Epithelial cell of esophagus (primary cell): ENCODE results near the gene AIG1.

Experiments used
- DNase-seq: peaks from one replicate; pipeline ENCODE4 v3.0.0; 2010; ENCODE audit warnings: low read depth
- H3K4me3 ChIP-seq: 2 replicates; pipeline ENCODE4 v1.5.1; 2011; ENCODE audit warnings: mild to moderate bottlenecking, low read length, control low read depth
- CTCF ChIP-seq: IDR thresholded peaks from 2 replicates; pipeline ENCODE4 v1.5.1; 2011; ENCODE audit warnings: low read depth, mild to moderate bottlenecking, low read length, control low read depth, inconsistent platforms; ENCODE audit not compliant: insufficient read depth; ENCODE audit errors: missing control alignments

Gene AIG1

GRCh38 chr6:143264379-143264778 lies 203.7 kb downstream of the AIG1 start:
- no peak for DNase-seq
- TF ChIP-seq CTCF: no peak
- no peak overlapping the region for H3K4me3 ChIP-seq

DNA sequence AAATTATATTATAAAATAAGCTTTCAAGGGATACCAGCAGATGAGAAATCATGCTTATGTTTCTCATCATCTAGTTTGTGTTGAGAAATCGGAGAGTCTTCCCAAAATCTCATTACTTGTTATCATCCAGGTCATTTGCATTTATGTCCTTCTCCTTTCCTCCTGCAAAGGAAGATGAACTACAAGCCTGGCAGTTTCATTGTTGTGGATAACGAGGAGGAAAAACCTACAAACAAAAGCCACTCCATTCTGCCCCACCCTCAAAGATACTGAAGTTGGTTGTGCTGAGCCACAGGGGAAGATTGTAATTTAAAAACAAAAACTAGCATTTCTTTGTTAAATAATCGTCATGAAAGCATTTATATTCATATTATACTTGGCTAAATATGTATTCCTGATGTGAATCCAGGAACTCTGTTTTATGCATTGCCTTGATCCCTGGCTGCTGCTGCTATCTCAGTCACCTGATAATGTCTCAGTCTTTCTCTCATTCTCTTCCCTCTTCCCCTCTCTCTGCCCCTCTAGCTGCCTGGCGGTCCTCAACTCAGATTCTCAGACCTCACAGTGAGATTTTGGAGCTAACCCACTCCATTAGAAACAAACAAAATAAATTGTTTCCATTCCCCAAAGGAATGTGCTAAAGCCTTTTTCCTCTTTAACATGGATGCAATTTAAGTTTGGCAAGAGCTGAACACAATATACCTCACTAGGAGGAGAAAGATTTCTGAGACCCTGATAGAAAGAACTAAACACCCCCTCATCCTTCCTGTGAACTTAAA lies 204.5 kb downstream of the AIG1 start:
- no peak for DNase-seq
- TF ChIP-seq CTCF: no peak
- no peak overlapping the region for H3K4me3 ChIP-seq

DNA sequence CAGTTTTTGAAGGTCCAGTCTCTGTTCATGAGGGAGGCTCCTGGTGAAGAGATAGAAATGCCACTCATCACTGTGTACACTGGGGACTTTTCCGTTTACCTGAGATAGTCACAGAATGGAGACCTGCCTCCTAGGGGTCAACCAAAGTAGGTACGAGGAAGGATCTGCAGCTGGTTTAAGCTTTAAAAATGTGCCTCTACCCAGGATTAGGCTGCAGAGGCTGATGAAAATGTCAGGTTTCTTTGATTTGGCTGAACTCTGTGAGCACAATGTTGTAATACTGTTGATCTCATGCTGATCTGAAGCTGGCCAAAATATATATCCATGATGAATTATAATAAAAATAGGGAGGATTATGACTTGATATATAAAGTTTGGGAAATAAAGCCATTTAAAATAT lies 207.1 kb downstream of the AIG1 start:
- DNase-seq: no peak
- no peak overlapping the region for H3K4me3 ChIP-seq
- no peak for TF ChIP-seq CTCF

DNA sequence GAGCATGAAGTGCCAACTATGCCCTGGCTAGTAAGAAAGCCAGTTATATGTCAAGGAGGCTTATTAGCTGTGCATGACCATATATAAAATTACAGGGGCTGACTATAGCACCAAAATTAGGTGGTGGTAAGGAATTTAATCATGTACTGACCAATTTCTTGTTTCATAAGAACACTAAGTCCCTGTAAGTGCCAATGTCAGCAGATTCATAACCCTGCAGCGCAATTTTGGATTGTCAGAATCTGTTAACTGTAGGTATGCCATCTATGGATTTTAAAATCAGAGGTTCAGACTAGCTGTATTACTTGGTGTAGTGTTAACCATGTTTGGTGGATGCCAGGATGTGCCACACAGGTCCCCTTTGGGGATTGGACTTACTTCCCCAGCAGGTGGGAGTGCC lies 207.8 kb downstream of the AIG1 start:
- no peak for TF ChIP-seq CTCF
- DNase-seq: no peak
- no peak overlapping the region for H3K4me3 ChIP-seq

DNA sequence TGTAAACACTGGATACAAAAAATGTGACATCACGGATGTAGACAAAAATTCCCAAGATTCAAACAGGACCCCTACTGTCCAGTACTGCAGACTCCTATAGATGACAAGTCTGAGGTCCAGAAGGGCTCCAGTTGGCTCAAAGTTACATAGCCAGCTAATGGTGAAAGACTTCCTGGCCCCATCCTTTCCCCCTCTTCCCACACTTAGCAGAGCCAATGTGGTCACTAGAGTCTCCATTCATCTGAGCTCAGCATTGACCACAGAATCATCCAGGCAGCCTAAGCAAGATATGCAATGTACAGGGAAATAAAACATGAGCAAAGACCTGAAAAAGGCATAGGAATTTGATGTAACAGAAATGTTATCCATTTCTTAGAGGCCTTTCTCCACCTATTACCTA lies 209.3 kb downstream of the AIG1 start:
- no peak for TF ChIP-seq CTCF
- DNase-seq: no peak
- H3K4me3 ChIP-seq: no peak overlapping the region

DNA sequence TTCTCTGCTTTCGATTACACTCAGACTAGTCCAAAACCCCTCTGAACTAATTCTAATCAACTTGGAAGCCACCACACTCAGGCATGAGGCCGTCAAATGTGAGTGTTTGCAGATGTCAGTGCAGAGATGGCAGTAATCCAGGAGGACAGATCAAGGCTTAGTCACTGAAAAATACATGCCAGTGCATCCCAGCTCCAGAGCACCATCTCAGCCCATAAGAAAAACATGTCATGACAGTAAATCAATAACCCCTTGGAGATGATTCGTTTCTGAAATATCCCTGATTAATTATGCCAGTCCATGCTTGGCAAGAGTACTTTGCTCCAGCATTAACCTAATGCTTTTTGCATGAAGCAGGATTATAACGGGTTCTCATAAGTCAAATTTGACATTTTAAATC lies 210.3 kb downstream of the AIG1 start:
- H3K4me3 ChIP-seq: no peak overlapping the region
- TF ChIP-seq CTCF: no peak
- peak; percentile 88 for DNase-seq

DNA sequence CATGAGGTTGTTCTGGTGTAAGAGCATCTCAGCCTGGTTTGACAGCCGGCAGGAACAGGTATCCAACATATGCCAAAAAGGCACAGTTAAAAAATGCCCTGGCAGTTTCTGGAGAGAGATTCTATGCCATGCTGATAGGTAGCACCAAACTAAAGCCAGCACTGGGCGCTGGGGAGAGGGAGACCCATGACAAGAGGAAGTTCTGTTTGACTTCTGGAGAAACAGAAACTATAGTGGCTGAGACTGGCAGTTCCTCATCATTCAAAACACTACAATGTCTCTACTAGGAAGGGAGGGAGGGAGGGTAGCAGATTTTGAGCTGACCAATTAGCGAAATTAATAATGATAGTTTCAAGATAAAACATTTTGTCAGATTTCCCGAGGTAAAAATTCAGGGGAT lies 215.7 kb downstream of the AIG1 start:
- no peak overlapping the region for H3K4me3 ChIP-seq

More for the DNA sequence above, 215.7 kb downstream of the AIG1 start:
- DNase-seq: no peak
- peak; percentile 2 for TF ChIP-seq CTCF
